ENCODE measurements around the gene LCN2.

- TF ChIP-seq BHLHE40 (IDR thresholded peaks at IDR 0.05; ENCODE audit: borderline replicate concordance in 1 of 2, low read depth in 2 of 2, low read length in 1 of 2): no peak
- TF ChIP-seq CTCF (IDR thresholded peaks at IDR 0.05 in 2 of 3, conservative IDR thresholded peaks at IDR 0.05 in 1 of 3; ENCODE audit: control insufficient read depth in 2 of 3, extremely low read depth in 1 of 3, insufficient read depth in 1 of 3, low read depth in 3 of 3, low read length in 3 of 3): no peak
- TF ChIP-seq KAT2A (conservative IDR thresholded peaks at IDR 0.05; ENCODE audit: control insufficient read depth, low read depth, low read length): no peak
- TF ChIP-seq YY1 (IDR thresholded peaks at IDR 0.05; ENCODE audit: low read depth, low read length): no peak
- no peak for TF ChIP-seq POU2F2 (IDR thresholded peaks at IDR 0.05; ENCODE audit: borderline replicate concordance, low read depth, low read length)
- no peak for TF ChIP-seq IKZF2 (IDR thresholded peaks at IDR 0.05)
- no peak for TF ChIP-seq MXI1 (IDR thresholded peaks at IDR 0.05; ENCODE audit: low read depth, low read length)
- no peak for TF ChIP-seq SRF (IDR thresholded peaks at IDR 0.05; ENCODE audit: low read depth in 2 of 2, low read length in 2 of 2)
- TF ChIP-seq ELK1 (IDR thresholded peaks at IDR 0.05; ENCODE audit: low read depth, low read length): no peak
- TF ChIP-seq MAX (IDR thresholded peaks at IDR 0.05; ENCODE audit: low read depth, low read length): no peak
- TF ChIP-seq POLR2A (IDR thresholded peaks at IDR 0.05; ENCODE audit: low read depth, low read length): no peak
- TF ChIP-seq NRF1 (conservative IDR thresholded peaks at IDR 0.05; ENCODE audit: low read depth, low read length): no peak
- TF ChIP-seq EP300 (IDR thresholded peaks at IDR 0.05; ENCODE audit: borderline replicate concordance in 1 of 2, control insufficient read depth in 1 of 2, low read depth in 2 of 2, low read length in 2 of 2): no peak
- TF ChIP-seq NR2C2 (IDR thresholded peaks at IDR 0.05; ENCODE audit: borderline replicate concordance, control insufficient read depth, insufficient read length, low read depth): no peak
These were observed at the start of gene LCN2 for GRCh38 chr9:128149001-128149701.

All from GM12878 (cell line).